ENCODE measurements around the gene TSPAN3. TPM values are rescaled to one million over a fixed set of nuclear protein-coding genes. Genes with fewer than 3 reads are reported as not detected.
A peak's percentile ranks its signal among the peaks of the same experiment; 100 is the strongest.

The TSPAN3 gene
- total RNA-seq, 3 donors from 2014 or later = 148 to 398 (median 292) TPM

GRCh38 chr15:77035584-77035983, 35.3 kb downstream of the TSPAN3 start:
- TF ChIP-seq POLR2A (IDR thresholded peaks at IDR 0.05) = no peak
- TF ChIP-seq CTCF (IDR thresholded peaks at IDR 0.05) = no peak
- no peak for TF ChIP-seq POLR2AphosphoS5 (IDR thresholded peaks at IDR 0.05)
- no peaks in the 10 kb centered on the region for H3K9me3 ChIP-seq
- H3K36me3 ChIP-seq = no peaks in the 10 kb centered on the region
- H3K4me3 ChIP-seq = no peak overlapping the region
- no peaks in the 10 kb centered on the region for H3K4me1 ChIP-seq
- no peaks in the 10 kb centered on the region for H3K27me3 ChIP-seq
- intact Hi-C loops (cut with DNase I; ENCODE audit: low total_unique reads) = no loop called here
- DNase-seq (ENCODE audit: low spot score in 2 of 2) = no peak
- no peak overlapping the region for H3K27ac ChIP-seq

GRCh38 chr15:77034695-77035489, 36.0 kb downstream of the TSPAN3 start:
- no peak for TF ChIP-seq POLR2AphosphoS5 (IDR thresholded peaks at IDR 0.05)
- peak in 1 of 3 donors; percentile 21 for TF ChIP-seq CTCF (IDR thresholded peaks at IDR 0.05)
- no peaks in the 10 kb centered on the region for H3K4me1 ChIP-seq
- H3K4me3 ChIP-seq = no peak overlapping the region
- H3K27me3 ChIP-seq = no peaks in the 10 kb centered on the region
- no peaks in the 10 kb centered on the region for H3K36me3 ChIP-seq
- DNase-seq (ENCODE audit: low spot score in 2 of 2) = peak in 1 of 2 donors; percentile 42
- no peak overlapping the region for H3K27ac ChIP-seq
- intact Hi-C loops (cut with DNase I; ENCODE audit: low total_unique reads) = no loop called here
- no peaks in the 10 kb centered on the region for H3K9me3 ChIP-seq

GRCh38 chr15:77033729-77034671, 36.9 kb downstream of the TSPAN3 start:
- H3K4me1 ChIP-seq = no peaks in the 10 kb centered on the region
- intact Hi-C loops (cut with DNase I; ENCODE audit: low total_unique reads) = no loop called here
- H3K4me3 ChIP-seq = no peak overlapping the region
- H3K27ac ChIP-seq = no peak overlapping the region
- H3K36me3 ChIP-seq = no peaks in the 10 kb centered on the region
- TF ChIP-seq CTCF (IDR thresholded peaks at IDR 0.05) = no peak
- no peak for TF ChIP-seq POLR2AphosphoS5 (IDR thresholded peaks at IDR 0.05)
- no peak for TF ChIP-seq POLR2A (IDR thresholded peaks at IDR 0.05)
- DNase-seq (ENCODE audit: low spot score in 2 of 2) = peak in 1 of 2 donors; percentile 11
- no peaks in the 10 kb centered on the region for H3K9me3 ChIP-seq
- no peaks in the 10 kb centered on the region for H3K27me3 ChIP-seq

GRCh38 chr15:77033417-77033728, 37.5 kb downstream of the TSPAN3 start:
- TF ChIP-seq POLR2A (IDR thresholded peaks at IDR 0.05) = no peak
- TF ChIP-seq CTCF (IDR thresholded peaks at IDR 0.05) = no peak
- no peak for TF ChIP-seq POLR2AphosphoS5 (IDR thresholded peaks at IDR 0.05)
- DNase-seq (ENCODE audit: low spot score in 2 of 2) = peak; percentile 14 to 30
- no peaks in the 10 kb centered on the region for H3K9me3 ChIP-seq
- no peak overlapping the region for H3K27ac ChIP-seq
- no peaks in the 10 kb centered on the region for H3K36me3 ChIP-seq
- H3K4me3 ChIP-seq = no peak overlapping the region
- no peaks in the 10 kb centered on the region for H3K4me1 ChIP-seq
- no peaks in the 10 kb centered on the region for H3K27me3 ChIP-seq
- intact Hi-C loops (cut with DNase I; ENCODE audit: low total_unique reads) = no loop called here

Measured in breast epithelium (tissue), 4 donors.